K562 (cell line): Measurements from ENCODE around the gene RPL39.
"Not testable (repeated sequence)": the region's sequence is repeated elsewhere in the genome, so short reads cannot be mapped to it uniquely, and the experiment has no call there.

ENCODE experiments used
- HMG20A ChIP-seq: fragments of 450-650 bp; formaldehyde crosslinking; conservative IDR thresholded peaks from 2 replicates; pipeline ENCODE4 v1.4.0; 2020; ENCODE audit warnings: mild to moderate bottlenecking, mixed read lengths
- KDM1A ChIP-seq, 2 experiments: fragments of 450-650 bp; IDR thresholded peaks; 2 replicates each; pipeline ENCODE4 v1.6.1; 2016; ENCODE audit warnings: mild to moderate bottlenecking in 2 of 2
- RBM34 ChIP-seq: fragments of 200-400 bp; formaldehyde crosslinking; IDR thresholded peaks from 2 replicates; pipeline ENCODE4 v1.6.1; 2018; ENCODE audit warnings: low read length, borderline replicate concordance; ENCODE audit not compliant: insufficient read depth
- RFX5 ChIP-seq: IDR thresholded peaks from 2 replicates; pipeline ENCODE4 v1.6.1; 2011; ENCODE audit warnings: low read depth, mild to moderate bottlenecking, improper control_type of control experiment, low read length
- TEAD4 ChIP-seq, 2 experiments: sonication (generic) in 1 of 2; formaldehyde crosslinking in 1 of 2; IDR thresholded peaks; 2 replicates each; pipeline versions ENCODE4 v1.6.1 to v1.8.0; 2012 to 2022; ENCODE audit warnings: borderline replicate concordance in 1 of 2, inconsistent platforms in 1 of 2, low read length in 1 of 2, mild to moderate bottlenecking in 1 of 2, missing genetic modification reagents in 1 of 2
- ZNF140 ChIP-seq: fragments of 250-450 bp; sonication (Bioruptor Pico); IDR thresholded peaks from 2 replicates; pipeline ENCODE4 v1.8.0; 2021; ENCODE audit warnings: moderate library complexity, mild to moderate bottlenecking, inconsistent platforms
- TF ChIP-seq, protein P1 (sequence below), 3 experiments: fragments of 200-800 bp in 1 of 3; sonication (Bioruptor generic) in 1 of 3; sonication (generic) in 1 of 3; formaldehyde crosslinking in 1 of 3; IDR thresholded peaks; 2 replicates each; pipeline versions ENCODE4 v1.6.1 to v1.8.0; 2016 to 2022; ENCODE audit warnings: mild to moderate bottlenecking in 2 of 3, missing compliant biosample characterization in 2 of 3, missing genetic modification characterization in 2 of 3, missing genetic modification reagents in 1 of 3
- TF ChIP-seq, protein P2 (sequence below): sonication (generic); formaldehyde crosslinking; IDR thresholded peaks from 2 replicates; pipeline ENCODE4 v1.9.0; 2022; ENCODE audit warnings: mild to moderate bottlenecking, missing genetic modification reagents

DNA sequence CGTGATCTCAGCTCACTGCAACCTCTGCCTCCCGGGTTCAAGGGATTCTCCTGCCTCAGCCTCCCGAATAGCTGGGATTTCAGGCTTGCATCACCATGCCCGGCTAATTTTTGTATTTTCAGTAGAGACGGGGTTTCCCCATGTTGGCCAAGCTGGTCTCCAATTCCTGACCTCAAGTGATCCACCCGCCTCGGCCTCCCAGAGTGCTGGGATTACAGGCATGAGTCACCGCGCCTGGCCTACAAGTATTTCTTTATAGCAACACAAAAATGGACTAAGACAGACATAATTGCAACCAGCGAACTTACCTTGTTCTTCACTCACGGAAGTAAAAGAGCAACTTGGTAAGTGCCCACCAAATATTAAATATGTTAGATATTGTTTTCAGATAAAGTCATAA, 23.0 kb downstream of the RPL39 start:
- TF ChIP-seq KDM1A (IDR thresholded peaks at IDR 0.05); RBM34; HMG20A (CRISPR knock-in tag); ZNF140; RFX5; TEAD4 (IDR thresholded peaks at IDR 0.05; ENCODE audit: low read length); TEAD4 (CRISPR knock-in tag; IDR thresholded peaks at IDR 0.05; ENCODE audit: borderline replicate concordance): not testable (repeated sequence)
- TF ChIP-seq, protein P1, sequence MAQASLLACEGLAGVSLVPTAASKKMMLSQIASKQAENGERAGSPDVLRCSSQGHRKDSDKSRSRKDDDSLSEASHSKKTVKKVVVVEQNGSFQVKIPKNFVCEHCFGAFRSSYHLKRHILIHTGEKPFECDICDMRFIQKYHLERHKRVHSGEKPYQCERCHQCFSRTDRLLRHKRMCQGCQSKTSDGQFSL (CRISPR knock-in tag; IDR thresholded peaks at IDR 0.05): not testable (repeated sequence)
- TF ChIP-seq, protein P1 (tag; IDR thresholded peaks at IDR 0.05): not testable (repeated sequence)
- TF ChIP-seq, protein P2, sequence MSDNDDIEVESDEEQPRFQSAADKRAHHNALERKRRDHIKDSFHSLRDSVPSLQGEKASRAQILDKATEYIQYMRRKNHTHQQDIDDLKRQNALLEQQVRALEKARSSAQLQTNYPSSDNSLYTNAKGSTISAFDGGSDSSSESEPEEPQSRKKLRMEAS (CRISPR knock-in tag): not testable (repeated sequence)
